ENCODE data around the gene TBRG1.
A peak's percentile ranks its signal among the peaks of the same experiment; 100 is the strongest.

TBRG1 gene

GRCh38 chr11:124618863-124619262 is 3.8 kb upstream of the TBRG1 start:
- no peak for DNase-seq (ENCODE audit: low spot score)

DNA sequence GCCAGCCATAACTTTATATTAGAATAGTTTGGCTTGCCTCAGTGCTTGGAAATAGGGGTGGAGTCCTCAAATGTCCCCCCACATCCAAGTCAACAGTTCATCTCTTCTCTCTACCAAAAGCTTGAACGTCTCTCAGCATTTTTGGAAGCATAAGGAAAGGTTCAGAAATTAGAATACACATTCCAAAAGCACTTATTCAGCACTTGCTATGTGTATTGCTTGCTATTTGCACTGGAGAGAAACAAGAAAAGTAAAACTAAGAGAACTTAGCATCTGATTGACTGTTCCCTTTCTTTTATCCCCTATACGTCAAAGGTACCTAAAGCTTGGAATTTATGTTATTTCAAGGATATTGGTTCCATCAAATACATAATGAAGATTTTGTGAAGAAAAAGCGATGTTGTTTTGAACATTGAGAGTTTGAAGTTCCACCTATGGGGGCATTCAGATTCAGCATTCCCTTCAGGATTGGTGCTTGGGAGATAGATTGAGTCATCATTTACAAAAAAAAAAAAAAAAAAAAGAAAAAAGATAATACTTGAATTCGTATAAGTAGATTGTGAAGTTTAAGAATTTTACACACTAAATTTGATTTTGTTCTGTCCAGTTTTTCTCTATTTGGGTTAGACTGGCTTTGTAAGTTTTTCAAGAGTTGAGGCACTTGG is 1.3 kb downstream of the TBRG1 start:
- DNase-seq (ENCODE audit: low spot score), result no peak

- DNase-seq (ENCODE audit: low spot score), result no peak
Observed at GRCh38 chr11:124625504-124626168, 3.0 kb downstream of the TBRG1 start.

DNA sequence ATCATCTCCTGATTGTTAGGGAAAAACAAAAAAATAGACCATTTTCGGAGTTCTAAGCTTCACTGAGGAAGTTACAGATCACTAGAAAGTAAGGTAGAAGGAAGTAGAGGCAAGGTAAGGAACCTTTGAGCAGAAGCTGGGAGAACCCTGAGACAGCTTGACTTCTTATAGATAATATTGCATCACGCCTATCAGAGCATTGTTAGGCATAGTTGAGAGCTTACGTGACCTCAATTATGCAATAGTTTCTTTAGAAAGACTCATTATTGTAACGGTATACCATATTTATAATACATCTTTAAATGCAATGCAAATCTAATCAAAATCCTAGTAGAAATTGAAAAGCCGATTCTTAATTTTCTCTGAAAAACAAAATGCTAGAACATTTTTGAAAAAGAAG is 4.9 kb downstream of the TBRG1 start:
- no peak for DNase-seq (ENCODE audit: low spot score)

DNA sequence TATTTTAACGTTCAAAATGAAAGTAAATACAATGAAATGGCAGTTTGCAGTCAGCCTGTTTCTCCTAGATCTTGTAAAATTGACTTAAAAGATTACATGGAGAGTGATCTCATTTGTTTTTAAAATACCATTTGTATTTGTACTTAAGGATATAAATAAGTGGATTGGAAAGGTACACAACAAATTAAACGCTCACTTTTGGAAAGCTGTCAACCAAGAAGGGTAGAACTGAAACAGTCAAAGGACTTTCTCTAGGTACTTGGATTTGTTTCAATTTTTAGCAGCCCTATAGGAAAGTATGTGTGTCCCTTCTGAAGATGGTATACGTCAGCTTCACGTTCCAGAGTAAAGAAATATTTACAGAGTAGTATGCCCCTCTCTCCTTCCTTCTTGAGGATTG is 7.3 kb downstream of the TBRG1 start:
- no peak for DNase-seq (ENCODE audit: low spot score)

DNA sequence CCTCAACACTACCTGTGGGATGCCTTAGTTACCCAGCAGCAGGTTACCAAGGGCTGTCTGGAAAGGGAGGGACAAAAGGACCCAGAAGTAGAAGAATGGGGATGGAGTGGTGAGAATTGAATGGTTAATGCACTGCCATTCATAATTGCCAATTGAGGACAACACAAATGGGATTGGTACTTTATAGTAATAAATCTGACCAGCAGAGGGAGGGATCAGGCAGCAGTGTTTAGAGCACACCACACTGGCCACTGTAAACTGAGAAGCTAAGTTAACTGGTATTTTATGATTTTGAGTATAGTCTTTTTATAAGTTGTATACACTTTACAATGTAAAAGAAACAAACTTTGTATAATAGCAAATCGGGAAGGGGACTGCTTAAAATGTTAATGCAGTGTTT is 10.7 kb downstream of the TBRG1 start:
- DNase-seq (ENCODE audit: low spot score), result no peak

GRCh38 chr11:124635932-124636331 is 13.3 kb downstream of the TBRG1 start:
- DNase-seq (ENCODE audit: low spot score), result no peak

- DNase-seq (ENCODE audit: low spot score), result no peak
Observed at GRCh38 chr11:124638500-124638899, 15.8 kb downstream of the TBRG1 start.

DNA sequence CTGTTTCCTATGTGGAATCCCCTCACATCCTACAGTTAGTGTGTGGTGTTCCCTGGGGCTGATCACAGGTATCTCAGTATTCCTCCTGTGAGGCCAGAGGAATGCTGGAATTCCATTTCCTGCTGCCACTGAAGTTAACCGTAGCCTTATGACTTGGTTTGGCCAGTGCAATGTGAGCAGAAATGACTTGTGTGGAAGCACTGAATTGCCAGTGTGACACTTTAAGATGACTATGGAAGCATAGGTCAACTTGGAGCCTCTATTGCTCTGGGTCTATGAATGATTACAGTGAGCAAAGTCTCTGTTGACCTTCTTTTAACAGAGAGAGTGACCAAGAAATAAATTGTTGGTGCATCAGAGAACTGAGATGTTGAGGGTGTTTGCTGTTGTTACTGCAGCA is 16.5 kb downstream of the TBRG1 start:
- no peak for DNase-seq (ENCODE audit: low spot score)

DNA sequence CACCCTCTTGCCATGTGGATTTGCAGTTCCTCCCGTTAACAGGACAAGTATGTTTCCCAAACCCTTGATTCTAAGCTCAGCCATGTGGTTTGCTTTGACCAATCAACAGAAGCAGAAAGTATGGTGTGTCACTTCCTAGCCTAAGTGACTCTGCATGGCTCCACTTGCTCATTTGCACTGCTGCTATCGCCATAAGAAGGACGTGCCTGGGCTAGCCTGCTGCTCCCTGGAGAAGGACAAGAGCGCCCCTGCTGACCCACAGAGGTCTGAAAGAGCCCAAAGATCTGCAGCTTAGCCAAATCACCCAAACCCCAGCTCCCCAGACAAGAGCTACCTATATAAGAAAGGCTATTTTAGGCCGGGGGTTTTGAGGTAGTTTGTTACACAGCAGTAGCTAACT is 18.0 kb downstream of the TBRG1 start:
- DNase-seq (ENCODE audit: low spot score), result no peak

DNA sequence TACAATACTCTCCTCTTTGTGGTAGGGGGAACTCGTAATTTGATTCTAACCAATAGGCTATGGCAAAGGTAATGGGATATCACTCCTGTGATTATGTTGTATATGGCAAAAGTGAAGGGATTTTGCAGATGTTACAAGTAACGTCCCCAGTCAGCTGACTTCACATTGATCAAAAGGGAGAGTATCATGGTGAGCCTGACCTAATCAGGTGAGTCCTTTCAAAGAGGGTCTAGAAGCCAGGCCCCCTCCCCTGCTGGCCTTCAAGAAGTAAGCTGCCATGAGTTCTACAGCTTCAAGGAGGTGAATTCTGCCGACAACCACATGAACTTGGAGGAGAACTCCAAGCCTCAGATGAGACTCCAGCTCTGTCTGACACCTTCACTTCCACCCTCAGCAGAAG is 20.0 kb downstream of the TBRG1 start:
- DNase-seq (ENCODE audit: low spot score), result no peak

DNA sequence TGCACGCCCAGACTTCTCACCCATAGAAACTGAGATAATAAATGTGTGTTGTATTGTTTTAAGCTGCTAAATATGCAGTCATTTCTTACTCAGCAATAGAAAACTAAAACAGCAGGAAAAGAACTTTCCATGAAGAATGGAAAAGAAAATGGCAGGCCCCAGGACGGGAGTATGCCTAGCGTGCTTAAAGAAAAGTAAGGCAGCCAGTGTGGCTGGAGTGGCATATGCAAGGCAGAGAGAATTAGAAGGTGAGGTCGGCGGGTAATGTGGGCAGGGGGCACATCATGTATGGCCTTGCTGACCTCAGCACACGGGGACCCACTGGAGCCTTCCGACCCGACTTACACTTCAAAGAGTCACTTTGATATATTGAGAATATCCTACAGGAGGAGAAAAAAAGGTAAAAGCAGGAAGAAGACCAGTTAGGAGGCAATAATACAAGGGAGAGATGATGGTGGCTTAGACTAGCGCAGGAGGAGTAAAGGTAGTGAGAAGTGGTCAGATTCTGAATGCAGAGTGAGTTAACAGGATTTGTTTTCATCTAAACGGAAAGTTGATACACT is 20.5 kb downstream of the TBRG1 start:
- DNase-seq (ENCODE audit: low spot score), result no peak

GRCh38 chr11:124643605-124644425 is 21.2 kb downstream of the TBRG1 start:
- DNase-seq (ENCODE audit: low spot score), result no peak

DNA sequence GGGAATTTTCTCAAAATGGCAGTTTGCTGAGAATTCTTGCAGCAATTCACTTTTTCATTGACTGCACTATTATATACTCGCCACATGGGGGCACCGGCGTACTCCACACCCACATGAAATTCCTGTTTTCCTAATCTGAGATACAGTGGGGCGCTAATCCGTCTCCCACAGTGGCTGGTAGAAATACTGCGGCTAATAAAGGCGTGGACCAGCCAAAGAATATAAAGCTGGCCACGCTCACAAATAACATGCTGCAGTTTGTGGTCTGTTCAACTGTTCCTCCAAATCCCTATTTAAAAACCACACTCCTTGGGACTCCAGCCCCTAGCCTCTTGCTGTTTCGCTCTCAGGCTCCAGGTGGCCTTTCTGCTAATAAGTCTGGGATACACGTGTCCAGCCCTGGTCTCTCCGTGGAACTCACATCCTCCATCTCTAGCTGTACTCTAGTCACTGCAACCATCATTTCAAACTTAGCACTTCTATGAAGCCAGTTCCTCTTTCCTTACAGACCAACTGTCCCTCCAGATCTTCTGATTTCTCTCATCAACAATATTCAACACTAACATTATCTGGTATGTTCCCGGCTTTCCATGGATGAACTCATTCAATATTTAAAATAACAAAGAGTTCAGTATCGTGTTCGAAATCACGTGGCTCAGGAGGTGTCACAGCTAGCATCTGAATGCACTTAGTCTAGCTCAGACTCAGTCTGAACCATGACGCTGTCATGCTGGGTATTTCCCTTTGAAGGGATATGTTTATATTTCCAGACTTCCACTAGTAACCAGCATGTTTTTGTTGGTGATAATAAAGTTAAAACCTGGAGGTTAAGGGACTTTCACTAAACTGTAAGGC is 22.0 kb downstream of the TBRG1 start:
- DNase-seq (ENCODE audit: low spot score), result peak; percentile 27

- no peak for DNase-seq (ENCODE audit: low spot score)
Observed at GRCh38 chr11:124646148-124646547, 23.5 kb downstream of the TBRG1 start.

GRCh38 chr11:124648610-124649009 is 25.9 kb downstream of the TBRG1 start:
- no peak for DNase-seq (ENCODE audit: low spot score)

GRCh38 chr11:124656774-124657630 is 34.3 kb downstream of the TBRG1 start:
- no peak for DNase-seq (ENCODE audit: low spot score)

DNA sequence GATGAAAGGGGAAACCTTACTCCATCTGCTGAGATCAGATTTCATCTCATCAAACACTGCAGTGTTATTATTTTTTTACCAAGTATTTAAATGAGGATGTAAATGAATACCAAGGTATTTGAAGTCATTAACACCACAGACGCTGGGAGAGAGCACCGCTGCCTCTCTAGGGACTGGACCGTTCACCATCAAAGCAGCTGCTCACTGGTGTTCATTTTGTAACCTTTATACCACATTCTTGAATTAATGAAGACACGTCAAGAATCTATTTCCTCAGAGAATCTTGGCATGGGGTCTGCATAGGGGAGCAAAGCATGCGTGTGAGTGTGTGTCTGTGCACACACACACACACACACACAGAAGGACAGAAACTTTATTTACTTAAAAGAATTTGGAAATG is 35.2 kb downstream of the TBRG1 start:
- no peak for DNase-seq (ENCODE audit: low spot score)

- DNase-seq (ENCODE audit: low spot score), result no peak
Observed at GRCh38 chr11:124658501-124658900, 35.8 kb downstream of the TBRG1 start.

GRCh38 chr11:124658986-124659385 is 36.3 kb downstream of the TBRG1 start:
- DNase-seq (ENCODE audit: low spot score), result no peak

GRCh38 chr11:124661553-124661952 is 38.9 kb downstream of the TBRG1 start:
- DNase-seq (ENCODE audit: low spot score), result no peak

Data from CD4-positive, alpha-beta T cell treated with Interleukin-15 for 4 hours (primary cell).